ENCODE results near the gene CGN.

- TF ChIP-seq CTCF (IDR thresholded peaks at IDR 0.05; ENCODE audit: borderline replicate concordance, extremely low read depth, low read length, poor library complexity, severe bottlenecking) (no peak), EZH2 (IDR thresholded peaks at IDR 0.05; ENCODE audit: borderline replicate concordance, low read depth, low read length, severe bottlenecking) (no peak)
These were observed 67.8 kb downstream of the CGN start for GRCh38 chr1:151578941-151579340.
